Fibroblast of lung (primary cell): ENCODE results near the gene GSG1L2. TPM values are rescaled to one million over a fixed set of nuclear protein-coding genes. Genes with fewer than 3 reads are reported as not detected.

Experiments
- DNase-seq, 2 donors: peaks; one replicate each; pipeline versions ENCODE4 v3.0.0 to v3.0.0-alpha.2; 2010; ENCODE audit warnings: low read depth in 2 of 2
- H2AFZ ChIP-seq: 2 replicates; pipeline ENCODE4 v1.5.1; 2012; ENCODE audit warnings: low read length, control low read depth, inconsistent platforms
- H3K27ac ChIP-seq: 2 replicates; pipeline ENCODE4 v1.5.1; 2011; ENCODE audit warnings: low read length, control low read depth; ENCODE audit not compliant: insufficient read depth
- H3K27me3 ChIP-seq: 2 replicates; pipeline ENCODE4 v1.5.1; 2011; ENCODE audit warnings: mild to moderate bottlenecking, low read length; ENCODE audit not compliant: control insufficient read depth, insufficient read depth
- H3K36me3 ChIP-seq: 2 replicates; pipeline ENCODE4 v1.5.1; 2011; ENCODE audit warnings: low read length; ENCODE audit not compliant: control insufficient read depth, insufficient read depth
- H3K4me1 ChIP-seq: 2 replicates; pipeline ENCODE4 v1.5.1; 2011; ENCODE audit warnings: low read length; ENCODE audit not compliant: control insufficient read depth, insufficient read depth; ENCODE audit errors: extremely low read depth
- H3K4me2 ChIP-seq: 2 replicates; pipeline ENCODE4 v1.5.1; 2011; ENCODE audit warnings: low read length, control low read depth; ENCODE audit not compliant: insufficient read depth; ENCODE audit errors: extremely low read depth
- H3K4me3 ChIP-seq, 4 experiments: fragments of 200-600 bp in 1 of 4; sonication (generic) in 1 of 4; replicated peaks in 1 of 4; 2 replicates each; pipeline ENCODE4 v1.5.1; 2011 to 2016; ENCODE audit warnings: low read length in 4 of 4, low read depth in 3 of 4, mild to moderate bottlenecking in 3 of 4, control low read depth in 2 of 4, inconsistent platforms in 1 of 4, mixed read lengths in 1 of 4; ENCODE audit not compliant: insufficient read depth in 1 of 4; ENCODE audit errors: control extremely low read depth in 1 of 4
- H3K79me2 ChIP-seq: 2 replicates; pipeline ENCODE4 v1.5.1; 2012; ENCODE audit warnings: mild to moderate bottlenecking, low read length, inconsistent platforms; ENCODE audit not compliant: control insufficient read depth, insufficient read depth
- H3K9ac ChIP-seq: 2 replicates; pipeline ENCODE4 v1.5.1; 2011; ENCODE audit warnings: mild to moderate bottlenecking, low read length, control low read depth; ENCODE audit not compliant: insufficient read depth
- H3K9me3 ChIP-seq: 2 replicates; pipeline ENCODE4 v1.5.1; 2012; ENCODE audit warnings: low read depth, low read length; ENCODE audit not compliant: control insufficient read depth, insufficient read depth
- H4K20me1 ChIP-seq: 2 replicates; pipeline ENCODE4 v1.5.1; 2011; ENCODE audit warnings: low read length; ENCODE audit not compliant: control insufficient read depth, insufficient read depth; ENCODE audit errors: extremely low read depth
- EZH2 ChIP-seq: IDR thresholded peaks from 2 replicates; pipeline ENCODE4 v1.5.1; 2012; ENCODE audit warnings: low read length, control low read depth, mild to moderate bottlenecking; ENCODE audit errors: missing control alignments
- polyA plus RNA-seq, 2 donors: library from polyadenylated mRNA; depleted of rRNA in 1 of 2; stranded (reverse) in 1 of 2; unstranded in 1 of 2; fragments of >200 nt; gene quantifications; 2 replicates each; pipeline ENCODE4 v1.2.1, GENCODE V29; 2011 to 2012; ENCODE audit warnings: missing spikeins in 1 of 2
- total RNA-seq: library from RNA; depleted of rRNA; stranded (reverse); fragments of >200 nt; gene quantifications from 2 replicates; pipeline ENCODE4 v1.2.1, GENCODE V29; 2014
- TF ChIP-seq, protein P1 (sequence below), 2 donors: IDR thresholded peaks in 1 of 2; conservative IDR thresholded peaks in 1 of 2; 1 replicate in 1 of 2; 2 replicates in 1 of 2; pipeline ENCODE4 v1.5.1; 2011 to 2012; ENCODE audit warnings: low read length in 2 of 2, control low read depth in 1 of 2, inconsistent platforms in 1 of 2, low read depth in 1 of 2, mild to moderate bottlenecking in 1 of 2

Gene GSG1L2
- total and polyA plus RNA-seq, 2 donors (not counting 1 experiment from before 2014, with no cell fraction given) = not detected

DNA sequence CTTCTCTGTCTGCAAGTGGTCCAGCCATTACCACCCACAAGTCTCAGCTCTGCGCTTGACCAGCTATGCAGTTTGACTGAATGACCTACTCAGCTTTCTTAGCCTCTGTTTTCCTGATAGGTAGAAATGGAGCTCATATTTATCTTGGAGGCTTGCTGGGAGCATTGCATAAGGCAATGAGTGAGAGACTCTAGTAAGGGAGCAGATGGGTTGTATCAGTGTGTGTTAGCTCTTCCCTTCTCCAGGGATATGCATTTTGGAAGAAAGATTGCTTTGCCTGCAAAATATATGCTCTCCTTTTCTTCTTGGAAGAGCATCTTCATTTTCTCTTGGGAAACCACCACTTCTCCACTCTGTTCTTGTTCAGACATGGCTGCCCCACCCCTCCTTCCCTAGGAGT is 56.6 kb downstream of the GSG1L2 start:
- Histone ChIP-seq H2AFZ (no peak overlapping the region), H3K4me3 (no peak overlapping the region), H3K36me3 (no peaks in the 10 kb centered on the region), H3K27ac (no peak overlapping the region), H3K9ac (no peak overlapping the region), H3K79me2 (no peaks in the 10 kb centered on the region), H4K20me1 (no peaks in the 10 kb centered on the region), H3K27me3 (no peaks in the 10 kb centered on the region), H3K4me2 (no peak overlapping the region), H3K9me3 (no peaks in the 10 kb centered on the region), H3K4me1 (no peaks in the 10 kb centered on the region)
- TF ChIP-seq EZH2 = no peak
- DNase-seq = no peak

DNA sequence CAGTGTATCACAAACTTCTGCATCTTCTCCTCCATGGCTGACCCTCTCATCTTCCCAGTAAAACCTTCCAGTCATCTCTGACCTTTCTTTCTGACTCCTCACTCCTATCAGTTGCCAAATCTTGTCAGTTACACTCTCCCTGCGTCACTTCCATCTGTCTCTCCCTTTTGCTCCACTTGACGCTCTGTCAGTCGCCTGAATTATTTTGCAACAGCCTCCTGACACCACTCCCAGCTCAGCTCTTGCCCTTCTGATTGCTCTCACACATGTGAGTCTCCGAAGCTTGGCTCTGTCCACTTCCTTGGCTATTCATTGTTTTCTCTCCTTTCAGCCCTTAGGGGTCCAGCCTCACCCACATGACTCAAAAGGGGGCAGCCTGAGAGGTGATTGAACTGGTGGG is 58.2 kb downstream of the GSG1L2 start:
- H3K36me3 ChIP-seq = no peaks in the 10 kb centered on the region

DNA sequence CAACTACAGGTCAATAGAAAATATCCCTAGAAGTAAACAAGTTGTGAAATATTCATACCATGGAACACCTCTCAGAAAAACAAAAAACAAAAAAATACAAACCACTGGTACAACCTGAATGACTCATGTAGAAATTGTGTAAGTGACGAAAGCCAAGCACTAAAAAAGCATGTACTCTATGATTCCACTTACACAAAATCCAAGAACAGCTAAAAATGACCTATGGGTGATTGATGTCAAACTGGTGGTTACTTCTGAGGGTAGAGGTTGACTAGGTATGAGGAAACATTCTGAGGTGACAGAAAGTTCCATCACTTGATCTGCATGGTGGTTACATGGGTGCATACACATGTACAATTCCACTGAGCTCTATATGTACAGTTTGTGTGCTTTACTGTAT is 61.6 kb downstream of the GSG1L2 start:
- Histone ChIP-seq H4K20me1 (no peaks in the 10 kb centered on the region), H3K79me2 (no peaks in the 10 kb centered on the region), H3K36me3 (no peaks in the 10 kb centered on the region), H3K4me2 (no peak overlapping the region), H3K4me1 (no peaks in the 10 kb centered on the region), H3K4me3 (no peak overlapping the region), H3K9me3 (no peaks in the 10 kb centered on the region), H2AFZ (no peak overlapping the region), H3K27me3 (no peaks in the 10 kb centered on the region), H3K27ac (no peak overlapping the region), H3K9ac (no peak overlapping the region)
- TF ChIP-seq, protein P1, sequence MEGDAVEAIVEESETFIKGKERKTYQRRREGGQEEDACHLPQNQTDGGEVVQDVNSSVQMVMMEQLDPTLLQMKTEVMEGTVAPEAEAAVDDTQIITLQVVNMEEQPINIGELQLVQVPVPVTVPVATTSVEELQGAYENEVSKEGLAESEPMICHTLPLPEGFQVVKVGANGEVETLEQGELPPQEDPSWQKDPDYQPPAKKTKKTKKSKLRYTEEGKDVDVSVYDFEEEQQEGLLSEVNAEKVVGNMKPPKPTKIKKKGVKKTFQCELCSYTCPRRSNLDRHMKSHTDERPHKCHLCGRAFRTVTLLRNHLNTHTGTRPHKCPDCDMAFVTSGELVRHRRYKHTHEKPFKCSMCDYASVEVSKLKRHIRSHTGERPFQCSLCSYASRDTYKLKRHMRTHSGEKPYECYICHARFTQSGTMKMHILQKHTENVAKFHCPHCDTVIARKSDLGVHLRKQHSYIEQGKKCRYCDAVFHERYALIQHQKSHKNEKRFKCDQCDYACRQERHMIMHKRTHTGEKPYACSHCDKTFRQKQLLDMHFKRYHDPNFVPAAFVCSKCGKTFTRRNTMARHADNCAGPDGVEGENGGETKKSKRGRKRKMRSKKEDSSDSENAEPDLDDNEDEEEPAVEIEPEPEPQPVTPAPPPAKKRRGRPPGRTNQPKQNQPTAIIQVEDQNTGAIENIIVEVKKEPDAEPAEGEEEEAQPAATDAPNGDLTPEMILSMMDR (conservative IDR thresholded peaks at IDR 0.05 in 1 of 2, IDR thresholded peaks at IDR 0.05 in 1 of 2; ENCODE audit: low read depth in 1 of 2, low read length in 2 of 2) = no peak
- no peak for TF ChIP-seq EZH2
- DNase-seq = no peak

More for the DNA sequence above, 58.2 kb downstream of the GSG1L2 start:
- TF ChIP-seq EZH2 = no peak
- TF ChIP-seq, protein P1 (conservative IDR thresholded peaks at IDR 0.05 in 1 of 2, IDR thresholded peaks at IDR 0.05 in 1 of 2; ENCODE audit: low read depth in 1 of 2, low read length in 2 of 2) = no peak
- Histone ChIP-seq H3K4me1 (no peaks in the 10 kb centered on the region), H3K9me3 (no peaks in the 10 kb centered on the region), H4K20me1 (no peaks in the 10 kb centered on the region), H3K4me2 (no peak overlapping the region), H2AFZ (no peak overlapping the region), H3K79me2 (no peaks in the 10 kb centered on the region), H3K4me3 (no peak overlapping the region), H3K27me3 (no peaks in the 10 kb centered on the region), H3K9ac (no peak overlapping the region), H3K27ac (no peak overlapping the region)
- DNase-seq = no peak
